HG03442 (cell line): Measurements from ENCODE around the gene ROR2.

Experiments
- ATAC-seq: cut with Tn5 transposase; IDR thresholded peaks from one replicate; pipeline ENCODE4 v1.9.1; 2021; ENCODE audit warnings: mild to moderate bottlenecking, moderate library complexity; ENCODE audit not compliant: unreplicated experiment

Gene ROR2

DNA sequence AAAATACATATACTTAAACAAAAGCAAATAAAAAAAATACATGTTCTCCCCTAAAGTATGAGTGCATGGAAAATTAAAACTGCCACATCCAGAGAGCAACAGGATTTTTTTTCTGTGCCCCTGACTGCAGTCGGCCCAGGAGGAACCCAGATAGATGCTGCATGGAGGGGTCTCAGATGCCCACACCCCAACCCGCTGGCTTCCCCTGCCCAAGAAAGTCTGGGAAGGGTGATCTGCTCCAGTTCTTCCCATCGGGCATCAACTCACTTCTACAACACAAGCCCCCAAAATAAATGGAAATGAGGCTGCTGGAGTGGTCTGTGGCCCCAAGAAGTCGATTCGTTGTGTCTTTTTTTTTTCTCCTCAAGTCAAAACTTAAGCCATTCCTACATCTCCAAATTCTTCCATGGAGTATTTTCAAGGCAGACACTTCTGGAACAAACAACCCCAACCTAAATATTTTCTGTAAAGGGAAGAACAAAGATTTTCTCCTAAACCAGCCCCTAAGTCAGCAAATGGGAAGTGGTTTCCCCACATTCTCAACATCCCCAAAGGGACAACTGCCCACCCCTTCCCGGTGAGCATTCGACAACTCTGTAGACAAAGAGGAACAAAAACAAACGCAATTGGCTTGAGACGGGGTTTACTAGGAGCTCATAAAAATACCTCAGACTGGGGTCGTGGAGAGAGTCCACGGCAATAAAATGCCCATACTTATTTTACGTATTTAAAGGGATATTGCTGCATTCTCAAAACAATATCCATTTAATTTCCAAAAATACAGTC is 46.7 kb downstream of the ROR2 start:
- no peak for ATAC-seq

DNA sequence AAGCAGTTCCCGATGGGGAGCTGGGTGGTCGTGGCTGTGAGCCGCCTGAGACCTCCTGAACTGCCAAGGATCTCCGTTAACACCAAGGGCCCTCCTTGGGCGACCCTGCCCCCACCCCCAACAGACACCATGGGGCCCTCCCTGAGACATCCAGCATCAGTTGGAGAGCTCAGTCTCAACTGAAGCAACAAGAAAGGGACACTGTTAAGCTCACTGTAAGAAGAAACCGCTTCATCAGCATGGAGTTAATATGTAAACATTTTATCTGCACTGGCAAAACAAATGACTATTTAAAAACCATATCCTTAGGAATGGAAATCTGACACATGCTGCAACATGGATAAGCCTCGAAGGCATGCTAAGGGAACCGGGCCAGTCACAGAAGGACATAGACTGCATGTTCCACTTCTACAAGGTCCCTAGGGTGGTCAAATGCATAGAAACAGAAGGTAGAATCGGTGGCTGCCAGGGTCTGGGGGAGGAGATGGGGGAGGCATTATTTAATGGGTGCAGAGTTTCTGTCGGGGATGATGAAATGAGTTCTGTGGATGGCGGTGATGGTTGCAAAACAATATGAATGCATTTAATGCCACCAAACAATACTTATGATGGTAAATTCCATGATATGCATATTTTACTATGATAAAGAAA is 47.4 kb downstream of the ROR2 start:
- no peak for ATAC-seq

DNA sequence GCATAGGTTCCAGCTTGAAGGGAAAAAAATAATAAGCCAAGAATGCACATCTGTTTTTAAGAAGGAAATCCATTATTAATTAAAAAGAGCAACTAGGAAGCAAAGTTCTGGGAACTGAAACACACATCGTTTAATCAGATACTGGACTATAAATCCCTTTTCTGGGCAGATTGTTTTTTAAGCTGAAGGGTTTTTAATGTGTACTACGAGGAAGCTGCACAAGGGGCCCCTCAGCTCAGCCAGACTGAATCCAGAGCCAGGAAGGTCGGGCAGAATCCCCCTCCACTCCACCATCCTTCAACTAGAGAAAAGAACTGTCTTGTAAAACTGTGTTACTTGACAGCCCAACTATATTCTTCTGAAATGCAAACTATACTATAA is 49.2 kb downstream of the ROR2 start:
- ATAC-seq = no peak

DNA sequence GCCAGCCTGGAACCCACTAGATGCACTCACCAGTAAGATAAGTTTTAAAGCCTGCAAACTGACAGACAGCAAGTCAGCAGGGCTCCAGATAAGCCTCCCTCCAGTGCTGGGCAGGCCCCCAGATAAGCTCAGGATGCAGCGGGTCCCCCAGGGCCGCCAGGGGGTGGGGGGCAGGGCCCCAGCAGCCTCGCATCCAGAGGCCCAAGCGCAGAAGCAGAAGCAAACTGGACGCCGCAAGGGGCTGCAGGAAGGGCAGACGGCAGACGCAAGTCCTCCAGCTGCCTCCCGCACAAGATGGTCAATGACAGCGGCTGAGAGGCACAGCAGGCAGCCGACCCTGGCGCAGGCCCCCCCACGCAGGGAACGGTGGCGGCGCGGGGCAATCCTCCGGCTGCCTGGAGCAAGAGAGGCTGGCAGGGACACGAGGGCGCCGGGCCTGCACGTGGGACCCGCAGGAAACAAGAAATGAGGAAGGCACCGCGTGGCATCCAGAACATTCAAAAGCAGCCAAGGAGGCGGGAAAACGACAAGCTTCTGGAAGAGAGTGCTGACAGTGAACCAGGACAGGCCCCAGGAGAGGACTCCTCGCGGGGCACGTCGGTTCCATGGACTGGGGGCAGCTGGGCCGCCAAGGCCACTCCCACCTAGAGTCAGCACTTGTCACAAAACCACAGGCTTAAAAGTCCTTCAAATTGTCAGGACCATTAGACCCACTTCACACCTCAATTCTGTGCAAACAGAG is 49.8 kb downstream of the ROR2 start:
- no peak for ATAC-seq

DNA sequence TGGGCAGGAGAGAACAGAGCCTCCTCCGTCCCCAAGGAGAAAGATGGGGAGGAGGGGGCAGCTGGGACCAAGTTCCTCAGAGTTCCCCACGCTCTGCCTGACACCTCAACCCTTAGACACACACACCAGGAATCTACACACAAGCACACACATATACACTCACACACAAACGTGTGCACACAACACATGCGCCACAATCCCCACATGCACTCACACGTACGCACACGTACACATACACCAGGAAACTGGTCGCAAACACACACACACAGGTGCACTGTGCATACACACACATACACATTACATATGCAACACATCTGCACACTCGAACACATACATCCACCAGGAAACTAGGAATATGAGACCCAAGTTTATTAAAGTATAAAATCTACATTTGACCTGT is 50.4 kb downstream of the ROR2 start:
- no peak for ATAC-seq

DNA sequence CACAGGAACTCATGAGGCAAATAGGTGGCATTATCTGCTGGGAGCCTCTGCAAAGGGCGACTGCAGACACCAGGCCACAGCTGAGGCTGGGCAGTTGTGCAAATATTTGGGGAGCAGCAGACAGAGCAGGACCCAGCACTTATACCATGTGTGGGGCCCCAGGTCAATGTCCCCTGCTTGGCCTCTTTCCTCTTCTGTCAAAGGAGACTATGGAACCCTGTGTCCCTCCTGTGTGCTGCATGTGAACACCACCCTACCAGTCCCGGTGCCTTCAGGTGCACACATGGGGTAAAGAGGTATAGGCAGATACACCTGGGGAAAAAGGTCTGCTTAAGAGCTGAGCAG is 50.8 kb downstream of the ROR2 start:
- ATAC-seq = no peak

DNA sequence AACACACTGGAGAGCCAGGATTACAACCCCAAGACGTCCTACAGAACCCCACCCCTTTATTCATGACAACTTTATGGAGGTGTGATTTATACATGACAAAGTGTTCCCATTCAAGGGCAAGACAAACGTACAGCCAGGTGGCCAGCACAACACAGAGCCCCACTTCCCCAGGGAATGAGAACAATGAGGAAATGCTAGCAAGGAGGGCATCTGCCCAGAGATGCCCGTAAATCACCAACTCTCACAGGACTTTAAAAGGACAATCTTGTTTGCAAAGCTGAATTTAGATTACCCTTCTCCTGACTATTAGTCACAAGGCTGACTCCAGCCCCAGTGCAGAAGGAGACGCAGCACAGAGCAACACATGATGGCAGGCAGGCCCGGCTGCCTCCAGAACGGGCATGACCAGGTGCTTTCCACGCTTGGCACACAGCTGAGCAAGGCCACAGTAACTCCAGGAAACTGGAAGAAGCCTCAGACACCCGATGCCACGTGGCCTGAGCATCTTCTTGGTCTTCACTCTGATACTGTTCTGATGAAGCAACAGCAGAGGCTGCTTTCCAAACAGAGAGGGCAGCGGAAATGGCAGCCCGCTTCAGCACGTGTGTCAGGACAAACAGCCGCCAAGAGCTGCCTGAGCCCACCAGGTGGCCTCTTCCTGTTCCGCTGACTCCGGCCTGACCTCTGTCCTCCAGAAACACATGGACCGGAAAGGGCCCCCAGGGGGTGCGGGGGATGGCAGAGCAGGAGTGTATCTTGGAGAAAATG is 51.4 kb downstream of the ROR2 start:
- ATAC-seq = no peak

DNA sequence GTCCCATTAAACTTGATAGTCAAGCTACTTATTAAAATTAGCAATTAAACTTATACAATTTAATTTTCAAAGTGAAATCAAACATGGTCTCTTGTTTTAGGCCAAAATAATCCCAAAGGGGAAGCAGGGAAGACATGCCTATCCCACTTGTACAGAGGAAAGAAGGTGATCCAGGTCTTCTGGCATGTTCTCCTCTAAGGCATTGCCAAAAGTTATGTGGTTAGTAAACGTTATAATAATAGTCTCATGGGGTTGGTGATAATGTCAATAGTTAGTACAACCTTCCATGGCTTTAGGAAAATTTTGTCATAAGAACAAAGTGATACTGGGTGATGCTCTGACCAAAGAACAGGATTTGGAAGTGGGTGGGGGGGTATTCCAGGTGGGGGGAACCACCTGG is 52.8 kb downstream of the ROR2 start:
- no peak for ATAC-seq

DNA sequence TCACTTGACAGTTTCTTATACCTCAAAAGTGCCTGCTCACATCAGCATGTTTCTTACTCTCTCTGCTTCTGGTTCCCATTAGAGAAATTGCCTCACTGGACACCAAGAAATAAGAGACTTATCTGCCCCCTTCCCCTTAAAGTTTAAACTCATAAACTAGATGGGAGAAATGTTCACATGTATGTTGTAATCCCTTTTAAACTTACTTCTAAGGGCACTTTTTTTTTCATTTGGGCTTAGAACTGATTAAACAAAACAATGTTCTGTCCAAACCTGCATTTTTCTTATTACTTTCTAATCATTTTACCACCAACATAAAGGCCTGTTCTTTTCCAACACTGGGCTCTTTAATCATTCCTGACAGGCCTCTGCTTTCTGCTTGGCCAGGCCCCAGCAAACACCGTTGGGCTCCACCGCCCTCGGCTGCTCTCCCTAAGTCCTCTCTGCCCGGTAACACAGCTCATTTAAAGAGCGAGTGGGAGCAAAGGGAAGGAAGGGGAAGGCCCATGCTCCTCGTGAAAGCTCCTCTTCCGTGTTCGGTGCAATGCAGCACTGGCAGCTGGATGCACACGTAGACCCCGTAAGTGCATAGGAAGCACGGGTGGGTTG is 53.4 kb downstream of the ROR2 start:
- no peak for ATAC-seq

DNA sequence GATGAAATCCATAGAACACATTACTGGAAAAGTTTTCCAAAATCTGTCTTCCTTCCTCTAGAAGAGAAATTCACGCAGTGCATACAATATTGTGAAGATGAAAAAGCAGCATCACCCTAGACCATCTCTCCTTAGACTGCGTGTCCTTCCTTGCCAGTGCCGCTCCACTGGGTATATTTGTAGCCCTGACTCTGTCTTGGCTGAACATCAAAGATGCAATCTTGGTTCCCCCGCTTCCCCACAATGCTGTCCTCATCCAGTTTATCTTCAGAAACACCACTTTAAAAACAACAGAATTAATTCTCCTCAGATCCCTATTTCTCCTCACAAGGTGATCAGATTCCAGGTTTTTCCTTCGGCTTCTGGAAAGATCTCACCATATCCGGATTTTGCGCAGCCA is 53.9 kb downstream of the ROR2 start:
- ATAC-seq = no peak

DNA sequence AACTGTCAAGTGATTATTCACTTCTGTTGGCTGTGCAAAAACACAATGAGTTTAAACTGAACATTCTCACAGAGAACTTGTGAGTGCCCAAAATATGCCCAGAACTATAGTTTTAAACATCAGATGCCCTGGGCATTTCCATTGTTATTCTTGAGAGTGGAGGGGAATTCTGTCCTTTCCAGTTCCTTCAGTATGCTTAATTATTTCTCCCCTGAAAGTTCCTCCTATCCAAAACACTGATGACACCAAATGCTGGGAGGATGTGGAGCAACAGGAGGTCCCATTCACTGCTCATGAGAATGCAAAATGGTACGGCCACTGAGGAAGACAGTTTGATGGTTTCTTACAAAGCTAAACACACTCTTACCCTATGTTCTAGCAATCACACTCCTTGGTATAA is 55.5 kb downstream of the ROR2 start:
- no peak for ATAC-seq

DNA sequence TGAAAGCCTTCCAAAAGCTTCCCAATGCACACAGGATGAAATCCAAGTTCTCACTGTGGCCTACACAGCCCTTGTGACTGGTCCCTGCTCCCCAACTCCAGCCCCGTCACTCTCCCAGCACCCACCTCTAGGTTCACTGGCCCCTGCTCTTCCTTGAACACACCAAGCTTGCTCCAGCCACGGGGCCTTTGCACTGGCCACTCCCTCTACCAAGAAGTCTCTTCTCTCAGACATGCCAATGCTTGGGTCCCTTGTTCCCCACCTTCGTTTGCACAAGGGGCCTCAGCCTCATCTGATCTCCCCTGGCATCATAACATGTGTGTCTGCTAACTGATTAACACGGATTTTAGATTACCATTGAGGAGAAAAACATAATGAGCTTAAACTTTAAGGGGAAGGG is 56.0 kb downstream of the ROR2 start:
- ATAC-seq = no peak

DNA sequence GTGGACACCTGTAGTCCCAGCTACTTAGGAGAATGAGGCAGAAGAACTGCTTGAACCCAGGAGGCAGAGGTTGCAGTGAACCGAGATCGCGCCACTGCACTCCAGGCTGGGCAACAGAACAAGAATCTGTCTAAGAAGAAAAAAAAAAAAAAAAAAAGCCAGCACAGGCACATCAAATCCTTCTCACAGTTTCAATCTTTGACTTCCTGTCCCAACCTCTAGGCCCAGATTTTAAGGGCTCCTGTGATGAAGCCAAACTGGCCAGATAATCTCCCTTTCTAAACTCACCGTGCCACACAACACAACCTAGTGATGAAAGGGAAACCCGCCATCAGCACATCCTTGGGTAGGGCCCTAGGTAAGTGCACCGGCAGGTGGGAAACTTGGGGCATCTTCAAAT is 58.1 kb downstream of the ROR2 start:
- no peak for ATAC-seq

DNA sequence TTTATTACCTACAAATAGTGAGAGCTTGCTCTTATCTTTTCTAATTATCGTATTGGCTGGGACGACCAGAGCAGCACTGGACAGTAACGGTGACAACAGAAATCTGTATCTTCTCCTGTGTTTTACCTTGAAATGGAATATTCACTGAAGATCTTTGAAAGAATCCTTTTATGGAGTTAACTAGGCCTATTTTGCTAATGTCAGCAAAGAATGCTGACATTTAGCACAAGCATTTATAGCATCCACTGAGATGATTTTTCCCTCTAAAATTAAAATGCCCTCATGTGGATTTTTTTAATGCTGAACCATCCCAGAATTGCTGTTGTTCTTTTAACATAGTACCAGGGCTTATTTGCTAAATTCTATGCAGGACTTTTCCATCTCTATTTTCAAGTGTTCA is 59.4 kb downstream of the ROR2 start:
- no peak for ATAC-seq

DNA sequence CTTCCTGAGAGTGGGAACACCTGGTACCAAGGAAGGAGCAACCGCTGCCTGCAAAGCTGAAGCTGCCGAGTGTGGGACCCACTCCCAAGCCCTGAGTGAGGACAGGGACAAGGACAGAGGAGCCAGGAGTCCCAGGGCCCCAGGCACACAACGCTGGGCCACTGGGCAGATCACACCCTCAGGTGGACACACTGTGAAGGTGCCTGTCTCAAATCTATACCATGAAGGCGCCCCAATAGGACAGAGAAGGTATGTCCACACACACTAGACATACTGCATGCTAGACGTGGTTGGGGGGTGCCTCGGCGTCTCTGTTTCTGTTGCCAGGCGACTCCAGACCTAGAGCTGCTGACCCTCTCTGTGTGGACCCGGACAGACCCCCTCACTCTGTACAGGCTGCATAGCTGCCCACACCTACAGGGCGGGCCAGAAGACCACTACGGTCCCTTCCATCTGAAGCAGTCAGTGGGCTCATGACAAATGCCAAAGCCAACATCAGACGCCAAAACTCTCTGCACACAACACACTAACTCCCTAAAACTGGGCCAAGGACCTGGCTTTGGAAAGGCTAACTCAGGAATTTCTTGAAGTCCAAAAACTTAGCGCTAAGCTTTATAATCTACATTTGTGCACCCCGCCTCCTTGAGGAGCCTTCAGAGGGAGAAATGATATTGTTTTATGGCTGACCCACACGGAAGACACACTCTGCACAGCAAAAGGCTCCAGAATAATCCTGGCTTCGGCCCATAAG is 60.7 kb downstream of the ROR2 start:
- ATAC-seq = no peak

DNA sequence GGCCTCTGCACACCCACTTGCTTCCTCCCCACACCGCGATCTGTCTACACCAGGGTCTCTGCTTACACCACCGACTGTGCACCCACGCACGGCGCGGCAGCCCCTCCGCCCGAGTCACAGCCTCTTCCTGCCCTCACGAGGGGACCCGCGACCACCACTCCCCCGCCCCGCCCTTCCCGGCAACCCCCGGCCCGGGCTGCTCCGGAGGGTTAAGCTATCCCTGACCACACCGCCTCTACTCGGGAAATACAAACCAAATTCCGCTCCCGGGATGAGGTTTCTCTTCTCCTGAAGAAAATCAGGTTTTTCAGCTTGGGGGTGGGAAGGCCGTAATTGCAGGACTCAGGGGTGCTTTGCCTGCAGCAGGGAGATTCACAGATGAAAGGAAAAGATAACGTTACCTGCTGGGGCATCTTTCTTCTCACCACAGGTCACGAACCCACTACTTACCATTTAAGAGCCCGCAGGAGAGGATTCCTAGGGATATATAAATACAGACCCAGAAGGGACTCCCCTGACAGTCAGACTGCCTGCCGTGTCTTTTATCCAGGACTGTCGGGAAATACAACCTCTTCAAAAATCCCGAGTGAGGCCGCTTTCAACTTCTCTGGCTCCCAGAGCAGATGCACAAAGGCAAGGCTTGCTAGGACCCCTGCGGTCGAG is 63.5 kb downstream of the ROR2 start:
- ATAC-seq = no peak

DNA sequence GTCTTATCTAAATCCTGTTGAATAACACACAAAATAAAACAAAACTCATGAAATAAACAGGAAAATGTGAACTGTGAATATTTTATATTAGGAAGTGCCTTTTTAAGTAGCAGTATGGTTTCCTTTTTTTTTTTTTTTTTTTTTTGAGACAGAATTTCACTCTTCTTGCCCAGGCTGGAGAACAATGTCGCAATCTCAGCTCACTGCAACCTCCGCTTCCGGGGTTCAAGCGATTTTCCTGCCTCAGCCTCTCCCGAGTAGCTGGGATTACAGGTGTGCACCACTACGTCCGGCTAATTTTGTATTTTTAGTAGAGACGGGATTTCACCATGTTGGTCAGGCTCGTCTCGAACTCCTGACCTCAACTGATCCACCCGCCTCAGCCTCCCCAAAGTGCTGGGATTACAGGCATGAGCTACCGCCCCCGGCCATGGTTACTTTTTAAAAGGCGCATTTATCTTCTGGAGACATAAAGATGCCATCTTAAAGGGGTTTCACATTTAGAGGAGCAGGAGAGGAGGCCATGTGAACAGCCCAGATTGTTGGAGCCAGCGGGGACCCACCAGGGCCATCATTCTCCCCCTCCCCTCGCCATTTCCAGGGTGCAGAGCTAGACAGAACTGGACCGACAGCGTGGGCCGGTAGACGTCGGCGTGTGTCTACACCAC is 64.1 kb downstream of the ROR2 start:
- ATAC-seq = no peak

DNA sequence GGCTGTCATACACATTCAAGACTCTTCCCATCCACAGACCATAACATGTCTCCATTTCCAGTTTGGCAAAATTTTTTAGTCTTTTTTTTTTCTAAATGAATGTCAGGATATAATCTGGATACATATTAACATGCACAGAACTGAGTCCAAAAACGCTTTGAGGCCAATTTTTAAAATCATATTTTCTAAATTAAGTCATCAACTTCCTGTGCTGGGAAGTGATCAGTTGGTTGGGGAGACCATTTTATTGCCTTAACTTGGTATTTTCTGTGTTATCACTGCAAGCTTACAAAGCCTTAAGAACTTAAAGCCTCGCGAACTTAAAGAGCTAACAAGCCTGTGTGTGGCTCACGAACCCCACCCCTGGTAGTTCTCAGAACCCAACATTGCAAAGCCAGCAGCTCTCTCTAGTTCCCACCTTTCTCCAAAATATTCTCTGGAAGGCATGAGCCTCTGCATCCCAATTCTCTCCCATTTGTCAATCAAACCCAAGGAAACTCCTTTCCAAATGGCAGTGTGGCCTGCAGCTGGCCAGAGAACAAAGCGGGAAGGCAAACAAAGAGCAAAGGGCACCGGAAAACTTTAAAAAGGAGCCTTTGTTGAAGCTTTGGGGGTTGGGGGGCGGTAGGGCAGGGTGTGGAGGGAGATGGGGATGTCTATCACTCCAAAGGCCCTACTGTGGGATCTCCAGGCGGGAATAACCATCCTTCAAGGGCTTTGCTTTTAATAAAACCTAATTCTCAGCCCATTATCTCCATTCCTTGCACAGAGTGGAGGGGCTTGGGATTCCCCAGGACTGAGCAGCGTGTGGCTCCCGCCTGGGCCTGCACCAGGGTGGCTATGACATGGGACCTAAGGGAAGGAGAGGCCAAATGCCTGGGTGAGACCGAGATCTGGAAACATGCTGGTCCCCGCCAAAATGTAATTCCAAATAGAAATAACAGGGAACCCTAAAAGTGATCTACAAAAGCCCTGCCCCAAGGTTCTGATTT is 65.0 kb downstream of the ROR2 start:
- no peak for ATAC-seq
